Naive thymus-derived CD8-positive, alpha-beta T cell (primary cell): ENCODE measurements around the gene CPLX1. TPM values are rescaled to one million over a fixed set of nuclear protein-coding genes. Genes with fewer than 3 reads are reported as not detected.

ENCODE experiments used
- ATAC-seq, 2 donors: fragments of 150-1000 bp; cut with Tn5 transposase in 1 of 2; sonication (Bioruptor Pico), chemical (Tn5 transposase) in 1 of 2; 1 replicate in 1 of 2; 2 replicates in 1 of 2; pipeline ENCODE4 v1.10.0; 2021; ENCODE audit warnings: mild to moderate bottlenecking in 2 of 2, moderate library complexity in 2 of 2
- POLR2A ChIA-PET: fragments of 350-600 bp; sonication (Branson Sonifier 250); formaldehyde crosslinking; loops from one replicate; lab custom pipeline; 2021; ENCODE audit warnings: antibody characterized with exemption; lab: Charles Lee
- DNase-seq, 10 donors: peaks; one replicate each; pipeline versions ENCODE4 v3.0.0 to v3.0.0-alpha.2; 2020 to 2022
- H3K27ac Mint-ChIP-seq, 10 donors: one replicate each; pipeline ENCODE4 v1.8.0; 2020 to 2022; ENCODE audit warnings: mild to moderate bottlenecking in 10 of 10, mixed read lengths in 10 of 10, moderate library complexity in 4 of 10, inconsistent platforms in 1 of 10
- H3K27me3 Mint-ChIP-seq, 5 donors: one replicate each; pipeline ENCODE4 v1.8.0; 2021 to 2022; ENCODE audit warnings: mixed read lengths in 5 of 5
- H3K36me3 Mint-ChIP-seq, 3 donors: one replicate each; pipeline ENCODE4 v1.8.0; 2020 to 2022; ENCODE audit warnings: mixed read lengths in 3 of 3, mild to moderate bottlenecking in 2 of 3, inconsistent platforms in 1 of 3
- H3K4me1 Mint-ChIP-seq, 4 donors: one replicate each; pipeline ENCODE4 v1.8.0; 2021 to 2022; ENCODE audit warnings: mixed read lengths in 4 of 4
- H3K4me3 Mint-ChIP-seq, 10 donors: one replicate each; pipeline ENCODE4 v1.8.0; 2020 to 2022; ENCODE audit warnings: mild to moderate bottlenecking in 10 of 10, mixed read lengths in 10 of 10, moderate library complexity in 6 of 10, inconsistent platforms in 1 of 10
- H3K9me3 Mint-ChIP-seq, 9 donors: one replicate each; pipeline ENCODE4 v1.8.0; 2020 to 2022; ENCODE audit warnings: mixed read lengths in 9 of 9, mild to moderate bottlenecking in 3 of 9, inconsistent platforms in 1 of 9, moderate library complexity in 1 of 9
- polyA plus RNA-seq, 3 donors: library from polyadenylated mRNA; unstranded; fragments of 300-500 nt; fragmentation: Illumina TruSeq; gene quantifications; one replicate each; pipeline ENCODE4 v1.2.3, GENCODE V29; 2021
- total RNA-seq, 8 experiments: library from RNA in 2 of 8; stranded (reverse) in 2 of 8; gene quantifications; one replicate each; pipeline ENCODE4 v1.2.3 and lab custom pipeline; 2021 to 2026

The CPLX1 gene
- total and polyA plus RNA-seq, 5 experiments from 2014 or later, result 0.29 TPM; not detected in 4

- Mint-ChIP-seq H3K4me1 (peaks cover 9 to 23% (median 15%) of the 10 kb centered on the region in 4 donors), H3K27me3 (peaks cover 6 to 38% (median 19%) of the 10 kb centered on the region in 5 donors), H3K9me3 (peaks cover 0 to 15% (median 0%) of the 10 kb centered on the region in 9 donors), H3K27ac (no peak overlapping the region), H3K36me3 (peaks cover 0 to 5% (median 5%) of the 10 kb centered on the region in 3 donors), H3K4me3 (no peak overlapping the region)
- DNase-seq (no peak), ATAC-seq (no peak)
- POLR2A ChIA-PET, result no interaction called here
These were observed 3.4 kb upstream of the CPLX1 start for GRCh38 chr4:829291-829690.

GRCh38 chr4:828641-829271 is 2.8 kb upstream of the CPLX1 start:
- peaks cover 0 to 15% (median 0%) of the 10 kb centered on the region in 9 donors for H3K9me3 Mint-ChIP-seq
- peaks cover 6 to 44% (median 19%) of the 10 kb centered on the region in 5 donors for H3K27me3 Mint-ChIP-seq
- ATAC-seq (no peak), DNase-seq (no peak)
- POLR2A ChIA-PET, result no interaction called here
- H3K4me1 Mint-ChIP-seq, result peaks cover 9 to 23% (median 14%) of the 10 kb centered on the region in 4 donors
- H3K4me3 Mint-ChIP-seq, result no peak overlapping the region
- peaks cover 0 to 5% (median 5%) of the 10 kb centered on the region in 3 donors for H3K36me3 Mint-ChIP-seq
- H3K27ac Mint-ChIP-seq, result no peak overlapping the region

GRCh38 chr4:827209-828081 is 1.5 kb upstream of the CPLX1 start:
- peak in 1 of 10 donors; percentile 16 for DNase-seq
- Mint-ChIP-seq H3K36me3 (peaks cover 0 to 5% (median 5%) of the 10 kb centered on the region in 3 donors), H3K4me3 (peak overlapping the region; percentile 3 to 80 (median 33)), H3K4me1 (peaks cover 7 to 16% (median 9%) of the 10 kb centered on the region in 4 donors), H3K9me3 (peaks cover 0 to 10% (median 0%) of the 10 kb centered on the region in 9 donors), H3K27me3 (peaks cover 7 to 57% (median 22%) of the 10 kb centered on the region in 5 donors), H3K27ac (no peak overlapping the region)
- no peak for ATAC-seq
- POLR2A ChIA-PET, result no interaction called here

- H3K27me3 Mint-ChIP-seq, result peaks cover 14 to 65% (median 30%) of the 10 kb centered on the region in 5 donors
These were observed 729 bp upstream of the CPLX1 start for GRCh38 chr4:826508-827208.

GRCh38 chr4:825063-825970 is 612 bp downstream of the CPLX1 start:
- Mint-ChIP-seq H3K36me3 (peaks cover 0 to 9% (median 5%) of the 10 kb centered on the region in 3 donors), H3K27me3 (peaks cover 14 to 73% (median 39%) of the 10 kb centered on the region in 5 donors), H3K9me3 (peaks cover 0 to 10% (median 0%) of the 10 kb centered on the region in 9 donors), H3K4me3 (peak overlapping the region in 5 of 10 donors; percentile 30 to 71 (median 45)), H3K4me1 (peaks cover 7 to 16% (median 13%) of the 10 kb centered on the region in 4 donors), H3K27ac (peak overlapping the region in 1 of 10 donors; percentile 29)
- peak; percentile 82 to 90 for ATAC-seq
- POLR2A ChIA-PET, result no interaction called here
- DNase-seq, result peak in 7 of 10 donors; percentile 16 to 57 (median 44)

More at GRCh38 chr4:826508-827208, 729 bp upstream of the CPLX1 start:
- POLR2A ChIA-PET, result no interaction called here
- Mint-ChIP-seq H3K4me3 (peak overlapping the region in 2 of 10 donors; percentile 33 to 49), H3K36me3 (peaks cover 0 to 9% (median 5%) of the 10 kb centered on the region in 3 donors), H3K4me1 (peaks cover 7 to 16% (median 13%) of the 10 kb centered on the region in 4 donors), H3K9me3 (peaks cover 0 to 12% (median 0%) of the 10 kb centered on the region in 9 donors), H3K27ac (no peak overlapping the region)
- ATAC-seq, result no peak
- DNase-seq, result no peak

- Mint-ChIP-seq H3K27ac (no peak overlapping the region), H3K4me1 (peaks cover 7 to 16% (median 13%) of the 10 kb centered on the region in 4 donors), H3K36me3 (peaks cover 0 to 9% (median 5%) of the 10 kb centered on the region in 3 donors), H3K27me3 (peaks cover 14 to 77% (median 41%) of the 10 kb centered on the region in 5 donors), H3K4me3 (peak overlapping the region in 5 of 10 donors; percentile 36 to 71 (median 61)), H3K9me3 (peaks cover 0 to 10% (median 0%) of the 10 kb centered on the region in 9 donors)
- POLR2A ChIA-PET, result no interaction called here
- DNase-seq (no peak), ATAC-seq (peak; percentile 18 to 36)
These were observed 1.4 kb downstream of the CPLX1 start for GRCh38 chr4:824461-825062.

GRCh38 chr4:823761-824460 is 2.0 kb downstream of the CPLX1 start:
- no peak overlapping the region for H3K27ac Mint-ChIP-seq
- H3K4me3 Mint-ChIP-seq, result peak overlapping the region in 1 of 10 donors; percentile 71
- POLR2A ChIA-PET, result no interaction called here
- H3K4me1 Mint-ChIP-seq, result peaks cover 7 to 16% (median 13%) of the 10 kb centered on the region in 4 donors
- DNase-seq, result no peak
- H3K36me3 Mint-ChIP-seq, result peaks cover 0 to 9% (median 5%) of the 10 kb centered on the region in 3 donors
- ATAC-seq, result no peak
- H3K27me3 Mint-ChIP-seq, result peaks cover 14 to 77% (median 43%) of the 10 kb centered on the region in 5 donors
- peaks cover 0 to 10% (median 0%) of the 10 kb centered on the region in 9 donors for H3K9me3 Mint-ChIP-seq

- DNase-seq, result no peak
- peaks cover 0 to 10% (median 0%) of the 10 kb centered on the region in 9 donors for H3K9me3 Mint-ChIP-seq
- H3K36me3 Mint-ChIP-seq, result peaks cover 0 to 8% (median 5%) of the 10 kb centered on the region in 3 donors
- H3K27ac Mint-ChIP-seq, result no peak overlapping the region
- no peak overlapping the region for H3K4me3 Mint-ChIP-seq
- H3K27me3 Mint-ChIP-seq, result peaks cover 12 to 76% (median 37%) of the 10 kb centered on the region in 5 donors
- POLR2A ChIA-PET, result no interaction called here
- H3K4me1 Mint-ChIP-seq, result peaks cover 7 to 15% (median 13%) of the 10 kb centered on the region in 4 donors
- no peak for ATAC-seq
These were observed 2.7 kb downstream of the CPLX1 start for GRCh38 chr4:823176-823760.

GRCh38 chr4:822361-823175 is 3.4 kb downstream of the CPLX1 start:
- H3K4me1 Mint-ChIP-seq, result peaks cover 1 to 9% (median 9%) of the 10 kb centered on the region in 4 donors
- ATAC-seq (no peak), DNase-seq (no peak)
- H3K27ac Mint-ChIP-seq, result no peak overlapping the region
- POLR2A ChIA-PET, result no interaction called here
- H3K4me3 Mint-ChIP-seq, result no peak overlapping the region
- H3K36me3 Mint-ChIP-seq, result peaks cover 0 to 4% (median 0%) of the 10 kb centered on the region in 3 donors
- H3K27me3 Mint-ChIP-seq, result peaks cover 8 to 76% (median 30%) of the 10 kb centered on the region in 5 donors
- H3K9me3 Mint-ChIP-seq, result peaks cover 0 to 5% (median 0%) of the 10 kb centered on the region in 9 donors

- Mint-ChIP-seq H3K36me3 (peaks cover 0 to 4% (median 0%) of the 10 kb centered on the region in 3 donors), H3K27ac (no peak overlapping the region), H3K27me3 (peaks cover 10 to 81% (median 29%) of the 10 kb centered on the region in 5 donors), H3K4me1 (peaks cover 0 to 9% (median 9%) of the 10 kb centered on the region in 4 donors), H3K9me3 (peaks cover 0 to 5% (median 0%) of the 10 kb centered on the region in 9 donors), H3K4me3 (no peak overlapping the region)
- POLR2A ChIA-PET, result no interaction called here
- DNase-seq, result no peak
- no peak for ATAC-seq
These were observed 4.3 kb downstream of the CPLX1 start for GRCh38 chr4:821631-822030.
